Measurements from ENCODE around the gene RILPL1.
"Not testable (repeated sequence)": the region's sequence is repeated elsewhere in the genome, so short reads cannot be mapped to it uniquely, and the experiment has no call there.

RILPL1 gene

GRCh38 chr12:123530668-123531067, 2.9 kb downstream of the RILPL1 start:
- no peak for DNase-seq (ENCODE audit: low read depth in 2 of 2)

- no peak for DNase-seq (ENCODE audit: low read depth in 2 of 2)
Observed at GRCh38 chr12:123529686-123530085, 3.8 kb downstream of the RILPL1 start.

GRCh38 chr12:123528858-123529257, 4.7 kb downstream of the RILPL1 start:
- DNase-seq (ENCODE audit: low read depth in 2 of 2), result no peak

GRCh38 chr12:123526542-123527080, 6.9 kb downstream of the RILPL1 start:
- DNase-seq (ENCODE audit: low read depth in 2 of 2), result no peak

- no peak for DNase-seq (ENCODE audit: low read depth in 2 of 2)
Observed at GRCh38 chr12:123524378-123524777, 9.1 kb downstream of the RILPL1 start.

GRCh38 chr12:123523518-123523917, 10.0 kb downstream of the RILPL1 start:
- no peak for DNase-seq (ENCODE audit: low read depth in 2 of 2)

GRCh38 chr12:123522164-123522563, 11.4 kb downstream of the RILPL1 start:
- DNase-seq (ENCODE audit: low read depth in 2 of 2), result no peak

- no peak for DNase-seq (ENCODE audit: low read depth in 2 of 2)
Observed at GRCh38 chr12:123520567-123521474, 12.7 kb downstream of the RILPL1 start.

- DNase-seq (ENCODE audit: low read depth in 2 of 2), result peak in 1 of 2 experiments; percentile 7
Observed at GRCh38 chr12:123519141-123520001, 14.1 kb downstream of the RILPL1 start.

GRCh38 chr12:123516216-123516780, 17.2 kb downstream of the RILPL1 start:
- no peak for DNase-seq (ENCODE audit: low read depth in 2 of 2)

- DNase-seq (ENCODE audit: low read depth in 2 of 2), result not testable (repeated sequence)
Observed at GRCh38 chr12:123514582-123515221, 18.8 kb downstream of the RILPL1 start.

- no peak for DNase-seq (ENCODE audit: low read depth in 2 of 2)
Observed at GRCh38 chr12:123513805-123514204, 19.7 kb downstream of the RILPL1 start.

- DNase-seq (ENCODE audit: low read depth in 2 of 2), result no peak
Observed at GRCh38 chr12:123512838-123513665, 20.5 kb downstream of the RILPL1 start.

GRCh38 chr12:123506843-123507236, 26.7 kb downstream of the RILPL1 start:
- no peak for DNase-seq (ENCODE audit: low read depth in 2 of 2)

- DNase-seq (ENCODE audit: low read depth in 2 of 2), result no peak
Observed at GRCh38 chr12:123506059-123506842, 27.3 kb downstream of the RILPL1 start.

- no peak for DNase-seq (ENCODE audit: low read depth in 2 of 2)
Observed at GRCh38 chr12:123502163-123502704, 31.3 kb downstream of the RILPL1 start.

GRCh38 chr12:123499332-123499731, 34.2 kb downstream of the RILPL1 start:
- no peak for DNase-seq (ENCODE audit: low read depth in 2 of 2)

GRCh38 chr12:123498126-123498825, 35.2 kb downstream of the RILPL1 start:
- no peak for DNase-seq (ENCODE audit: low read depth in 2 of 2)

GRCh38 chr12:123497065-123497464, 36.5 kb downstream of the RILPL1 start:
- DNase-seq (ENCODE audit: low read depth in 2 of 2), result no peak
